Measurements from ENCODE around the gene LASP1.

- no peak for TF ChIP-seq CTCF (conservative IDR thresholded peaks at IDR 0.05; ENCODE audit: low read length)
- no peak for TF ChIP-seq EZH2phosphoT487 (IDR thresholded peaks at IDR 0.05; ENCODE audit: borderline replicate concordance, low read depth, low read length)
These were observed 70.1 kb downstream of the LASP1 start for GRCh38 chr17:38939987-38940386.
